ENCODE results near the gene KLHL34. TPM values are rescaled to one million over a fixed set of nuclear protein-coding genes. Genes with fewer than 3 reads are reported as not detected.

KLHL34 gene
- total RNA-seq, 1 donor from 2014 or later: not detected

- H3K36me3 Mint-ChIP-seq: no peaks in the 10 kb centered on the region
- no peaks in the 10 kb centered on the region for H3K27me3 ChIP-seq
- DNase-seq (ENCODE audit: low spot score): no peak
- H3K9me3 Mint-ChIP-seq: no peaks in the 10 kb centered on the region
- TF ChIP-seq EZH2phosphoT487 (IDR thresholded peaks at IDR 0.05) (no peak), EZH2 (IDR thresholded peaks at IDR 0.05) (no peak)
- TF ChIP-seq, protein P1, sequence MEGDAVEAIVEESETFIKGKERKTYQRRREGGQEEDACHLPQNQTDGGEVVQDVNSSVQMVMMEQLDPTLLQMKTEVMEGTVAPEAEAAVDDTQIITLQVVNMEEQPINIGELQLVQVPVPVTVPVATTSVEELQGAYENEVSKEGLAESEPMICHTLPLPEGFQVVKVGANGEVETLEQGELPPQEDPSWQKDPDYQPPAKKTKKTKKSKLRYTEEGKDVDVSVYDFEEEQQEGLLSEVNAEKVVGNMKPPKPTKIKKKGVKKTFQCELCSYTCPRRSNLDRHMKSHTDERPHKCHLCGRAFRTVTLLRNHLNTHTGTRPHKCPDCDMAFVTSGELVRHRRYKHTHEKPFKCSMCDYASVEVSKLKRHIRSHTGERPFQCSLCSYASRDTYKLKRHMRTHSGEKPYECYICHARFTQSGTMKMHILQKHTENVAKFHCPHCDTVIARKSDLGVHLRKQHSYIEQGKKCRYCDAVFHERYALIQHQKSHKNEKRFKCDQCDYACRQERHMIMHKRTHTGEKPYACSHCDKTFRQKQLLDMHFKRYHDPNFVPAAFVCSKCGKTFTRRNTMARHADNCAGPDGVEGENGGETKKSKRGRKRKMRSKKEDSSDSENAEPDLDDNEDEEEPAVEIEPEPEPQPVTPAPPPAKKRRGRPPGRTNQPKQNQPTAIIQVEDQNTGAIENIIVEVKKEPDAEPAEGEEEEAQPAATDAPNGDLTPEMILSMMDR (IDR thresholded peaks at IDR 0.05): no peak
- H3K27ac Mint-ChIP-seq: no peak overlapping the region
- H3F3A ChIP-seq (ENCODE audit: low read depth): no peaks in the 10 kb centered on the region
- H3K36me3 ChIP-seq: no peaks in the 10 kb centered on the region
- H3K4me1 Mint-ChIP-seq: no peaks in the 10 kb centered on the region
- no peaks in the 10 kb centered on the region for H4K20me1 ChIP-seq (ENCODE audit: low read depth)
- no peaks in the 10 kb centered on the region for H3K79me2 ChIP-seq (ENCODE audit: low read depth)
- no peaks in the 10 kb centered on the region for H3K27me3 Mint-ChIP-seq (ENCODE audit: insufficient read depth, low read depth)
- H3K4me2 ChIP-seq: no peak overlapping the region
- peaks cover 13% of the 10 kb centered on the region for H3K9me3 ChIP-seq (ENCODE audit: low read depth)
- no peak overlapping the region for H3K4me3 Mint-ChIP-seq
- no peak overlapping the region for H3K27ac ChIP-seq
- H2AFZ ChIP-seq (replicated peaks): no peak overlapping the region
- H3K4me1 ChIP-seq: no peaks in the 10 kb centered on the region
- no peak overlapping the region for H3K4me3 ChIP-seq
- H3K9ac ChIP-seq: no peak overlapping the region
Observed at GRCh38 chrX:21678048-21678612, 20.0 kb upstream of the KLHL34 start.

DNA sequence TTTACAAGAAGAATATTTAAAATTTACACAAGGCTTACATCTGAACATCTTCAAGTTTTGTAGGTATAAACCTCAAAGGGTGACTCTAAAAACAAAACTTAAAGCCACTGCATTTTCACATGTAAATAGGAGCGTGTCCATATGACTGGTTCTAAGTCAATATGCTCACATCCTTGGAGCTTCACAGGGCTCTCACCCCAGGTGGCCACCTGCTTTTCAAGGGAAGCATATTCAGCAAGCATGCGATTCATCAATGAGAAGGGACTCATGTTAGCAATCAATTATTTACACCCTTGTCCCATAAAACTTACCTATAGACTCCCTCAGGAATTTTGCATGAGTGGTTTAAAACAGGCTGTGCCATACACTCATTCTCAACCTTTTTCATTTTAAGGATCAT is 17.8 kb upstream of the KLHL34 start:
- Histone ChIP-seq H3K27me3 (no peaks in the 10 kb centered on the region), H3K9me3 (ENCODE audit: low read depth) (peaks cover 13% of the 10 kb centered on the region), H3K79me2 (ENCODE audit: low read depth) (no peaks in the 10 kb centered on the region), H2AFZ (replicated peaks) (no peak overlapping the region), H3K4me1 (no peaks in the 10 kb centered on the region), H3F3A (ENCODE audit: low read depth) (no peaks in the 10 kb centered on the region), H3K27ac (no peak overlapping the region), H3K9ac (no peak overlapping the region), H4K20me1 (ENCODE audit: low read depth) (no peaks in the 10 kb centered on the region), H3K4me2 (no peak overlapping the region), H3K36me3 (no peaks in the 10 kb centered on the region), H3K4me3 (no peak overlapping the region)
- TF ChIP-seq, protein P1 (IDR thresholded peaks at IDR 0.05): no peak
- TF ChIP-seq EZH2phosphoT487 (IDR thresholded peaks at IDR 0.05) (no peak), EZH2 (IDR thresholded peaks at IDR 0.05) (no peak)
- Mint-ChIP-seq H3K36me3 (no peaks in the 10 kb centered on the region), H3K4me3 (no peak overlapping the region), H3K27ac (no peak overlapping the region), H3K4me1 (no peaks in the 10 kb centered on the region), H3K27me3 (ENCODE audit: insufficient read depth, low read depth) (no peaks in the 10 kb centered on the region), H3K9me3 (no peaks in the 10 kb centered on the region)
- no peak for DNase-seq (ENCODE audit: low spot score)

GRCh38 chrX:21674430-21675186 is 16.5 kb upstream of the KLHL34 start:
- H3K27me3 ChIP-seq: no peaks in the 10 kb centered on the region
- Mint-ChIP-seq H3K36me3 (no peaks in the 10 kb centered on the region), H3K4me1 (no peaks in the 10 kb centered on the region), H3K27me3 (ENCODE audit: insufficient read depth, low read depth) (no peaks in the 10 kb centered on the region), H3K4me3 (no peak overlapping the region), H3K27ac (no peak overlapping the region), H3K9me3 (no peaks in the 10 kb centered on the region)
- no peak for DNase-seq (ENCODE audit: low spot score)
- no peaks in the 10 kb centered on the region for H3K79me2 ChIP-seq (ENCODE audit: low read depth)
- no peak overlapping the region for H3K4me3 ChIP-seq
- no peaks in the 10 kb centered on the region for H3K36me3 ChIP-seq
- H3K9ac ChIP-seq: no peak overlapping the region
- H2AFZ ChIP-seq (replicated peaks): no peak overlapping the region
- peaks cover 13% of the 10 kb centered on the region for H3K9me3 ChIP-seq (ENCODE audit: low read depth)
- TF ChIP-seq, protein P1 (IDR thresholded peaks at IDR 0.05): no peak
- TF ChIP-seq EZH2 (IDR thresholded peaks at IDR 0.05) (no peak), EZH2phosphoT487 (IDR thresholded peaks at IDR 0.05) (no peak)
- H3F3A ChIP-seq (ENCODE audit: low read depth): no peaks in the 10 kb centered on the region
- H3K4me1 ChIP-seq: no peaks in the 10 kb centered on the region
- no peak overlapping the region for H3K4me2 ChIP-seq
- no peak overlapping the region for H3K27ac ChIP-seq
- no peaks in the 10 kb centered on the region for H4K20me1 ChIP-seq (ENCODE audit: low read depth)

Measured in neural progenitor cell (in vitro differentiated cells).